GM12878 (cell line): ENCODE measurements around the gene ANKRD60. TPM values are rescaled to one million over a fixed set of nuclear protein-coding genes. Genes with fewer than 3 reads are reported as not detected.

ENCODE experiments used
- ATAC-seq: fragments of 200-7000 bp; cut with Tn5 transposase; 3 replicates; pipeline ENCODE4 v1.9.1; 2020; ENCODE audit warnings: mild to moderate bottlenecking, moderate library complexity
- BruUV-seq: library from RNA; stranded (reverse); fragments of 400-500 nt; replicated peaks from 2 replicates; lab custom pipeline; 2021; lab: Mats Ljungman, UMichigan
- CTCF ChIA-PET: fragments of 300-600 bp; sonication (Branson Sonifier 250); formaldehyde crosslinking; extraction: SDS; loops from one replicate; lab custom pipeline; 2021; ENCODE audit warnings: inconsistent platforms; lab: Yijun Ruan, JAX
- POLR2A ChIA-PET: fragments of 350-600 bp; formaldehyde crosslinking; extraction: SDS; loops from one replicate; lab custom pipeline; 2021; ENCODE audit warnings: inconsistent platforms; lab: Charles Lee
- RAD21 ChIA-PET: fragments of 300-600 bp; sonication (Branson Sonifier 250); formaldehyde crosslinking; loops from one replicate; lab custom pipeline; 2023; ENCODE audit warnings: antibody characterized with exemption; ENCODE audit not compliant: unreplicated experiment; lab: Charles Lee
- SMC1A ChIA-PET: fragments of 300-600 bp; sonication (Branson Sonifier 250); formaldehyde crosslinking; loops from one replicate; lab custom pipeline; 2023; ENCODE audit not compliant: unreplicated experiment, uncharacterized antibody; lab: Charles Lee
- DNase-seq: peaks from one replicate; pipeline ENCODE4 v3.0.0-alpha.2; 2011; ENCODE audit warnings: low read depth, low spot score
- FAIRE-seq: peaks from 3 replicates; lab custom pipeline; 2011; peaks lifted over from hg19 to GRCh38; lab: Jason Lieb, UNC
- H2AFZ ChIP-seq: 2 replicates; pipeline ENCODE4 v1.6.0; 2011; ENCODE audit warnings: low read depth, low read length, control low read depth; ENCODE audit not compliant: control insufficient read depth
- H3K27ac ChIP-seq: 2 replicates; pipeline ENCODE4 v1.5.1; 2011; ENCODE audit warnings: control low read depth; ENCODE audit not compliant: control insufficient read depth, insufficient read depth
- H3K27me3 ChIP-seq, 2 experiments: replicated peaks in 1 of 2; 2 replicates each; pipeline versions ENCODE4 v1.6.0 to v1.6.1; 2011; ENCODE audit warnings: low read length in 1 of 2; ENCODE audit not compliant: control insufficient read depth in 2 of 2, insufficient read depth in 2 of 2
- H3K36me3 ChIP-seq, 2 experiments: 2 replicates each; pipeline ENCODE4 v1.5.1; 2011; ENCODE audit warnings: low read length in 1 of 2; ENCODE audit not compliant: control insufficient read depth in 2 of 2, insufficient read depth in 2 of 2
- H3K4me1 ChIP-seq: 2 replicates; pipeline ENCODE4 v1.6.1; 2011; ENCODE audit warnings: mild to moderate bottlenecking, low read length, moderate library complexity, mixed read lengths; ENCODE audit not compliant: control insufficient read depth, insufficient read depth
- H3K4me2 ChIP-seq: 2 replicates; pipeline ENCODE4 v1.6.0; 2011; ENCODE audit warnings: control low read depth; ENCODE audit not compliant: control insufficient read depth, insufficient read depth
- H3K4me3 ChIP-seq: fragments of 200-600 bp; sonication (generic); 2 replicates; pipeline ENCODE4 v1.5.1; 2016
- H3K79me2 ChIP-seq: 2 replicates; pipeline ENCODE4 v1.6.0; 2011; ENCODE audit warnings: low read length; ENCODE audit not compliant: control insufficient read depth, insufficient read depth
- H3K9ac ChIP-seq: 2 replicates; pipeline ENCODE4 v1.8.0; 2011; ENCODE audit warnings: low read length, control low read depth, mixed read lengths; ENCODE audit not compliant: control insufficient read depth, insufficient read depth
- H3K9me3 ChIP-seq: replicated peaks from 3 replicates; pipeline ENCODE4 v1.5.1; 2011; ENCODE audit warnings: mild to moderate bottlenecking, low read length; ENCODE audit not compliant: control insufficient read depth, insufficient read depth
- H4K20me1 ChIP-seq: 2 replicates; pipeline ENCODE4 v1.6.0; 2011; ENCODE audit not compliant: control insufficient read depth, insufficient read depth
- CBFB ChIP-seq: IDR thresholded peaks from 2 replicates; pipeline ENCODE4 v1.6.1; 2016; ENCODE audit warnings: antibody characterized with exemption, low read depth
- IKZF2 ChIP-seq, 2 experiments: fragments of 450-650 bp; IDR thresholded peaks; 2 replicates each; pipeline ENCODE4 v1.6.1; 2017; ENCODE audit warnings: mild to moderate bottlenecking in 2 of 2, moderate library complexity in 2 of 2
- JUNB ChIP-seq: IDR thresholded peaks from 2 replicates; pipeline ENCODE4 v1.6.1; 2016; ENCODE audit warnings: antibody characterized with exemption, mild to moderate bottlenecking
- POLR2A ChIP-seq: IDR thresholded peaks from 2 replicates; pipeline ENCODE4 v1.6.1; 2011; ENCODE audit warnings: low read depth, mild to moderate bottlenecking, low read length
- POLR2AphosphoS5 ChIP-seq: IDR thresholded peaks from 2 replicates; pipeline ENCODE4 v1.6.1; 2011; ENCODE audit warnings: mild to moderate bottlenecking, low read length, inconsistent platforms
- RUNX3 ChIP-seq: IDR thresholded peaks from 2 replicates; pipeline ENCODE4 v1.6.1; 2012; ENCODE audit warnings: low read length, inconsistent platforms
- SRF ChIP-seq, 2 experiments: IDR thresholded peaks; 2 replicates each; pipeline ENCODE4 v1.6.1; 2011; ENCODE audit warnings: low read depth in 2 of 2, low read length in 2 of 2, mild to moderate bottlenecking in 1 of 2, moderate library complexity in 1 of 2
- ZNF207 ChIP-seq: fragments of 450-650 bp; IDR thresholded peaks from 2 replicates; pipeline ENCODE4 v1.6.1; 2014; ENCODE audit warnings: antibody characterized with exemption, mild to moderate bottlenecking, borderline replicate concordance
- ZNF24 ChIP-seq: fragments of 450-650 bp; IDR thresholded peaks from 2 replicates; pipeline ENCODE4 v1.6.1; 2017; ENCODE audit warnings: antibody characterized with exemption, mild to moderate bottlenecking
- WGBS: methylation state at CpG from one replicate; pipeline ENCODE4 v1.1.6; 2016; ENCODE audit warnings: low lambda C conversion rate; ENCODE audit not compliant: insufficient replicate concordance, insufficient coverage; ENCODE audit errors: missing lambda C conversion rate; 5-methylcytosine and 5-hydroxymethylcytosine counted together
- in situ Hi-C: fragments of 300-500 bp; cut with MboI; formaldehyde crosslinking; loops from 9 replicates; pipeline ENCODE4 v1.14.3; 2018; ENCODE audit warnings: mixed read lengths
- intact Hi-C: fragments of 100-400 bp; cut with micrococcal nuclease; formaldehyde crosslinking; loops from one replicate; pipeline ENCODE4 v1.14.2; 2022; ENCODE audit not compliant: unreplicated experiment
- polyA plus RNA-seq, 11 experiments: library from polyadenylated mRNA; depleted of rRNA in 4 of 11; unstranded in 6 of 11; stranded (reverse) in 5 of 11; fragments of >200 nt; fragmentation: Nextera tagmentation in 4 of 11; fragmentation: Illumina TruSeq in 1 of 11; extraction: Ambion mirVana in 4 of 11; extraction: Trizol in 1 of 11; gene quantifications; 1 replicate in 1 of 11; 2 replicates in 10 of 11; pipeline versions ENCODE4 v1.2.1 to v1.2.3, GENCODE V29; 2011 to 2016; ENCODE audit warnings: inconsistent platforms in 2 of 11, missing spikeins in 2 of 11, low read depth in 1 of 11
- total RNA-seq, 4 experiments: library from RNA; depleted of rRNA in 3 of 4; stranded (reverse); fragments of >200 nt in 3 of 4; fragmentation: Illumina TruSeq in 1 of 4; extraction: Trizol in 1 of 4; gene quantifications; 2 replicates each; pipeline versions ENCODE4 v1.2.1 to v1.2.3, GENCODE V29; 2013 to 2021
- TF ChIP-seq, protein P1 (sequence below): fragments of 450-650 bp; IDR thresholded peaks from 2 replicates; pipeline ENCODE4 v1.6.1; 2016; ENCODE audit warnings: mild to moderate bottlenecking, moderate library complexity, borderline replicate concordance

The ANKRD60 gene
- total and polyA plus RNA-seq, 10 of the 15 experiments (the other 5 are each of a cell fraction or from before 2014, with no cell fraction given), result not detected

DNA sequence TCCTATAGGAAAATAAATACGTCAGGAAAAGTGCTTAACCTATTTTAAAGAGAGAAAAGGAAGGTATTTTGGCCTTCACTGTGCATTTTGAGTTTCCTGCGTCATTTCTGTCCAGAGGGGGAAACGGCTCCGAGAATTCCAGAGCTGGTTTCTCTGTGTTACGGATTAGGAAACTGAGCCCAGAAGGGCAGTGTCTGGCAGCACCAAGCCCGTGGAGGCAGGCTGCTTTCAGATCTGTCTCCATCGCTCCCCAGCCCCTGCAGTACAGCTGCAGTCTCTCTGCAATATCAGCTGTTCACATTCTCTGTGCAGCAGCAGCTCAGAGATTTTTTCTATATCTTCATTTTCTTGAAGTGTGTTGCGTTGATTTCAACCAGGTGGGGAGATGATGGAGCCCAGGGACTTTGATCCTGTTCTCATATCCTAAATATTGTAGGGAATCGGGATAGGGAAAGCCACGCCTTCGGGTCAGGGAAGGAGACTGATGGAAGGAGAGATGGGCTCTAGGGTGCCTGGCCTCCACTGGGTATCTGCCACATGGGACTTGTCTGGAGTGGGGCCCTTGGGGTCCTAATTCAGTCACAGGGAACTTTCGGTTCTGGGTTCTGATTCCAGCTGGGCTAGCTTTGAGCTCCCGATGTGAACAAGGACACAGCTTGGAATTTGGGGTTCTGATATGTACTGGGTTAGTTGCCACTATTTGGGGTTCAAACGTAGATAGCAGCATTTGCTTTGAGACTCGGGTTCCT, 2.8 kb downstream of the ANKRD60 start:
- Histone ChIP-seq H4K20me1 (no peaks in the 10 kb centered on the region), H3K4me3 (no peak overlapping the region), H3K4me2 (no peak overlapping the region), H3K36me3 (no peaks in the 10 kb centered on the region), H3K9me3 (no peaks in the 10 kb centered on the region), H3K4me1 (no peaks in the 10 kb centered on the region), H3K27ac (no peak overlapping the region), H3K27me3 (peaks cover 8 to 19% of the 10 kb centered on the region in 2 experiments), H3K79me2 (no peaks in the 10 kb centered on the region), H3K9ac (no peak overlapping the region), H2AFZ (no peak overlapping the region)
- BruUV-seq, result no TSS peak
- ATAC-seq (no peak), FAIRE-seq (no peak), DNase-seq (no peak)
- intact Hi-C loops, result no loop called here
- ChIA-PET CTCF (interaction anchor here (0.6 to 1.8 kb wide), 2 partner anchors 9 to 502 kb away, joined by 3 to 10 read pairs; no protein-coding TSS in a partner anchor), POLR2A (no interaction called here), RAD21 (no interaction called here), SMC1A (no interaction called here)
- TF ChIP-seq POLR2A (no peak), SRF (IDR thresholded peaks at IDR 0.05; ENCODE audit: low read depth in 2 of 2, low read length in 2 of 2) (no peak), POLR2AphosphoS5 (no peak), CBFB (no peak), ZNF207 (no peak), JUNB (no peak), RUNX3 (no peak), ZNF24 (no peak), IKZF2 (IDR thresholded peaks at IDR 0.05) (no peak)
- TF ChIP-seq, protein P1, sequence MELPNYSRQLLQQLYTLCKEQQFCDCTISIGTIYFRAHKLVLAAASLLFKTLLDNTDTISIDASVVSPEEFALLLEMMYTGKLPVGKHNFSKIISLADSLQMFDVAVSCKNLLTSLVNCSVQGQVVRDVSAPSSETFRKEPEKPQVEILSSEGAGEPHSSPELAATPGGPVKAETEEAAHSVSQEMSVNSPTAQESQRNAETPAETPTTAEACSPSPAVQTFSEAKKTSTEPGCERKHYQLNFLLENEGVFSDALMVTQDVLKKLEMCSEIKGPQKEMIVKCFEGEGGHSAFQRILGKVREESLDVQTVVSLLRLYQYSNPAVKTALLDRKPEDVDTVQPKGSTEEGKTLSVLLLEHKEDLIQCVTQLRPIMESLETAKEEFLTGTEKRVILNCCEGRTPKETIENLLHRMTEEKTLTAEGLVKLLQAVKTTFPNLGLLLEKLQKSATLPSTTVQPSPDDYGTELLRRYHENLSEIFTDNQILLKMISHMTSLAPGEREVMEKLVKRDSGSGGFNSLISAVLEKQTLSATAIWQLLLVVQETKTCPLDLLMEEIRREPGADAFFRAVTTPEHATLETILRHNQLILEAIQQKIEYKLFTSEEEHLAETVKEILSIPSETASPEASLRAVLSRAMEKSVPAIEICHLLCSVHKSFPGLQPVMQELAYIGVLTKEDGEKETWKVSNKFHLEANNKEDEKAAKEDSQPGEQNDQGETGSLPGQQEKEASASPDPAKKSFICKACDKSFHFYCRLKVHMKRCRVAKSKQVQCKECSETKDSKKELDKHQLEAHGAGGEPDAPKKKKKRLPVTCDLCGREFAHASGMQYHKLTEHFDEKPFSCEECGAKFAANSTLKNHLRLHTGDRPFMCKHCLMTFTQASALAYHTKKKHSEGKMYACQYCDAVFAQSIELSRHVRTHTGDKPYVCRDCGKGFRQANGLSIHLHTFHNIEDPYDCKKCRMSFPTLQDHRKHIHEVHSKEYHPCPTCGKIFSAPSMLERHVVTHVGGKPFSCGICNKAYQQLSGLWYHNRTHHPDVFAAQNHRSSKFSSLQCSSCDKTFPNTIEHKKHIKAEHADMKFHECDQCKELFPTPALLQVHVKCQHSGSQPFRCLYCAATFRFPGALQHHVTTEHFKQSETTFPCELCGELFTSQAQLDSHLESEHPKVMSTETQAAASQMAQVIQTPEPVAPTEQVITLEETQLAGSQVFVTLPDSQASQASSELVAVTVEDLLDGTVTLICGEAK, result no peak
- in situ Hi-C loops, result loop anchor here (25.0 kb wide), 1 partner anchor 462 kb away; the partner anchor contains the start of gene NPEPL1
- 32% methylated on average over 15 of the region's 15 CpGs for whole genome bisulfite sequencing
